ENCODE measurements around the gene ADH1A.
"Not testable (repeated sequence)": the region's sequence is repeated elsewhere in the genome, so short reads cannot be mapped to it uniquely, and the experiment has no call there.

The ADH1A gene

GRCh38 chr4:99290848-99291786 lies at the start of gene ADH1A:
Gene ADH1A, minus strand, starts transcription at chr4:99290985. Its CDS starts 71 bp downstream, at chr4:99290914.
- DNase-seq (ENCODE audit: low read depth), result no peak

- DNase-seq (ENCODE audit: low read depth), result no peak
These were observed 48.4 kb upstream of the ADH1A start for GRCh38 chr4:99339172-99339571.

GRCh38 chr4:99336553-99336952 lies 45.8 kb upstream of the ADH1A start:
- DNase-seq (ENCODE audit: low read depth), result no peak

GRCh38 chr4:99334880-99335279 lies 44.1 kb upstream of the ADH1A start:
- DNase-seq (ENCODE audit: low read depth), result no peak

- no peak for DNase-seq (ENCODE audit: low read depth)
These were observed 39.9 kb upstream of the ADH1A start for GRCh38 chr4:99330648-99331047.

GRCh38 chr4:99329876-99330275 lies 39.1 kb upstream of the ADH1A start:
- DNase-seq (ENCODE audit: low read depth), result no peak

GRCh38 chr4:99324979-99325378 lies 34.2 kb upstream of the ADH1A start:
- peak; percentile 79 for DNase-seq (ENCODE audit: low read depth)

GRCh38 chr4:99324361-99324760 lies 33.6 kb upstream of the ADH1A start:
- DNase-seq (ENCODE audit: low read depth), result no peak

- no peak for DNase-seq (ENCODE audit: low read depth)
These were observed 33.0 kb upstream of the ADH1A start for GRCh38 chr4:99323756-99324155.

GRCh38 chr4:99321241-99322191 lies 30.7 kb upstream of the ADH1A start, which contains the start of gene ADH1B:
Gene ADH1B, minus strand, starts transcription at chr4:99321401. Its CDS starts 70 bp downstream, at chr4:99321331.
- no peak for DNase-seq (ENCODE audit: low read depth)

- not testable (repeated sequence) for DNase-seq (ENCODE audit: low read depth)
These were observed 27.0 kb upstream of the ADH1A start for GRCh38 chr4:99317811-99318210.

- no peak for DNase-seq (ENCODE audit: low read depth)
These were observed 26.6 kb upstream of the ADH1A start for GRCh38 chr4:99317354-99317753.

- no peak for DNase-seq (ENCODE audit: low read depth)
These were observed 25.1 kb upstream of the ADH1A start for GRCh38 chr4:99315839-99316238.

GRCh38 chr4:99314211-99314610 lies 23.4 kb upstream of the ADH1A start:
- DNase-seq (ENCODE audit: low read depth), result no peak

- DNase-seq (ENCODE audit: low read depth), result no peak
These were observed 19.6 kb upstream of the ADH1A start for GRCh38 chr4:99310389-99310788.

- DNase-seq (ENCODE audit: low read depth), result no peak
These were observed 15.0 kb upstream of the ADH1A start for GRCh38 chr4:99305638-99306400.

- DNase-seq (ENCODE audit: low read depth), result no peak
These were observed 10.8 kb upstream of the ADH1A start for GRCh38 chr4:99301376-99302164.

- DNase-seq (ENCODE audit: low read depth), result peak; percentile 95
These were observed 10.1 kb upstream of the ADH1A start for GRCh38 chr4:99300934-99301333.

- no peak for DNase-seq (ENCODE audit: low read depth)
These were observed 2.6 kb upstream of the ADH1A start for GRCh38 chr4:99293357-99293756.

GRCh38 chr4:99285387-99285786 lies 5.4 kb downstream of the ADH1A start:
- DNase-seq (ENCODE audit: low read depth), result no peak

GRCh38 chr4:99282731-99283130 lies 8.1 kb downstream of the ADH1A start:
- no peak for DNase-seq (ENCODE audit: low read depth)

Data from GM04503 (cell line).